CMK (cell line): ENCODE measurements around the gene EIPR1.
"Not testable (repeated sequence)": the region's sequence is repeated elsewhere in the genome, so short reads cannot be mapped to it uniquely, and the experiment has no call there.

Experiments used
- DNase-seq: peaks from one replicate; pipeline ENCODE4 v3.0.0-alpha.2; 2010; ENCODE audit warnings: low read depth

Gene EIPR1

DNA sequence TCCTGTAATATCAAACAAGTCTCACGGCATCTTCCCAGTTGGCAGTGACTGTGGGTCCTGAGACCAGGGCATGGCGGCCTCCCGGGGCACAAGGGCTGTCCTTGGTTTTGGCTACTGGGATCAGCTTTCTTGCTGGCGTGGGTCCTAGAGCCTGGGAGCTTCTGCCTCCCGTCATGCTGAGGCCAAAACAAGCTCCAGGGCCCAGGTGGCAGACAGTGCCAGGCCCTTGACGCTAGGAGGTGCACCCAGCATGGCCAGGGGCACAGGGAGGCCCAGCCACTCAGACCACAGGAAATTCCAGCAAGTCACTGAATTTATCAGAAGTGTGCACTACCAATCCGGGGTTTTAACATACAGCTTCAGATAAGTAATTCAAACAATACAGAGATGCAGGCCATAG lies 184.7 kb downstream of the EIPR1 start:
- no peak for DNase-seq

DNA sequence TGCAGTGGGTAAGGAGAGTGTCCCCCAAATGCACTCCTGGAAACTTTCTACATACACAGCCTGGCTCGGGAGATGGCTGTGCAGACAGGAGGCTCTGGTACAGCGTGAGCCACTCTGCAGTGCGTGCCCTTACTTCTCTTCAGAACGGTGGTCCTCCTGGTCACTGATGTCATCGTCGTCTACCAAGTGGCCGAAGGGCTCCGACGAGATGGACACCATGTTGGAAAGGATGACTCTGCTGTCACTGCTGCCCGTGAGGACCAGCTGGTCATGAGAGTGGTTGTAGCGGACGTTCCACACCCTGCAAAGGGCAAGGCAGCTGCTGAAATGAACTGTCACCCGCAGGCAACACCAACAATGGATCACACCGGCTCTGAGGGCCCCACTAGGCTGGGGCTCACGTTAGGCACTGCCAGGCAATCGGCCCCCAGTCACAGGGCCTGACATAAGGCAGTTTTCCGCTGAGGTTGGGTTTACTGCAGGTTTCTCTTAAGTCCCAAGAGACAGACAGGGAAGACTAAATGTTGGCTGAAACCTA lies 185.3 kb downstream of the EIPR1 start:
- DNase-seq = no peak

GRCh38 chr2:3189961-3190360 lies 187.7 kb downstream of the EIPR1 start:
- DNase-seq = no peak

DNA sequence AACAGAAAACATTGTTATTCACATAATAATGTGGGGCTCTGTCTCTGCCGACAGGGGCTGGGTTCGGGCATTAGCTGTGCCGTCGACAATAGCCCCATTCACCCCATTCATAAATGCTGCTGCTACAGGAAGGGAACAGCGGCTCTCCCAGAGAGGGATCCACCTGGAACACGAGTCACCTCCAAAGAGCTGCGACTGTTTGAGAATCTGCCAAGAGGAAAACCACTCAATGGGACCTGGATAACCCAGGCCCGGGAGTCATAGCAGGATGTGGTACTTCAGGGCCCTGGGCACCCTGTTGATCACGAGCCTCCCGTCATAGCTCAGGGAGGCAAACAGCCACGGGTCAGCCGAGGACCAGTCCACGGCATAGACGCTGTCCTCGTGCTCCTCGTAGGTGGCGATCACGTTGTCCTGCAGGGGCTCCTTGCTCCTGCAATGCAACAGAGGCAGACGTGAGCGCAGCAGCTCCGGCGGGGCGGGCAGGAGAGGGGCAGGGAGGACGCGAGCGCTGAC lies 188.5 kb downstream of the EIPR1 start:
- no peak for DNase-seq

DNA sequence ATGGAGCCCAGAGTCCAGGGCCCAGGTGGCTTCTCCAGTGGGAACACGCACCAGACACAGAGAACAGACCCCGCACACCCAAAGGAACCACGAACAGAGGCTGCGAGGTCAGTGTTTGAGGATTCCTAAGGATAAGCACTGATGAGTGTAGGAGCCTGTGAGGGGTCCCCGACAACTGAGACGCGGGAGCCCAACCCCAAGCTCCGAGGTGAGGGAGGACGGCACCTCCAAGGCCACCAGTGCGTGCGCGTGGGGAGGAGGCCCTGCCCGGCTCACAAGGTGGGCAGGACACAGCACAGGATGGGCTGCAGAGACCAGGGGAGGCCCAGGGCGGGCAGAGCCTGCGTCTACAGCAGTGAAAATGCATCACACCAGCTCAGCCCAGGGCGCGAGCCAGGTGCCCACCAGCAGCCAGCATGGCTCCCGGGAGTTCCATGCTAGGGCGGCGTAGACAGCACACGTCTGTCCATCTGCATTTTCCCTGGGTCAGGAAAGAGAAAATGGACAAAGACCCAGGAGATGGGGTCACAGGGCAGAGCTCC lies 189.1 kb downstream of the EIPR1 start:
- no peak for DNase-seq

GRCh38 chr2:3187467-3187866 lies 190.2 kb downstream of the EIPR1 start:
- no peak for DNase-seq

GRCh38 chr2:3186766-3187165 lies 190.9 kb downstream of the EIPR1 start:
- no peak for DNase-seq

GRCh38 chr2:3185910-3186309 lies 191.7 kb downstream of the EIPR1 start:
- DNase-seq = no peak

- no peak for DNase-seq
These were observed 192.4 kb downstream of the EIPR1 start for GRCh38 chr2:3185256-3185655.

DNA sequence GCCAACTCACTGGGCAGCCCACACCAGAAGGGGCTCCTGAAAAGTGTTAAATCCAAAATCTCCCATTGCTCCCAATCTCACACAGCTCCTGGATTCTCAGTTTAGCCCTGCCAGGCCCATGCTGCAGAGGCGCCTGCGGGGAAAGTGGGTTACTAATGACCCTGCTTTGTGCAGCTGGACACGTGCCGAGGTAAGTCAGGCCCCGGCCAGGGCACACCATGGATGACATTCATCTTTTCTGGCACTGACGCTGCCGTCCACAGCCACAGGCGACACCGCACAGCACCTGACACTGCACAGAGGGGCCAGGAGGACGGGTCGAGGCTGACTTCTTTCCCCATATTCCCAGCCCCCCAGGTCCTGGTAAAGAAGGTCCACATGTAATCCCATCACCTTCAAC lies 193.5 kb downstream of the EIPR1 start:
- DNase-seq = no peak

- DNase-seq = no peak
These were observed 193.9 kb downstream of the EIPR1 start for GRCh38 chr2:3183766-3184165.

GRCh38 chr2:3182848-3183247 lies 194.8 kb downstream of the EIPR1 start:
- DNase-seq = no peak

GRCh38 chr2:3181416-3182010 lies 196.1 kb downstream of the EIPR1 start:
- DNase-seq = no peak

GRCh38 chr2:3180909-3181221 lies 196.8 kb downstream of the EIPR1 start:
- not testable (repeated sequence) for DNase-seq

GRCh38 chr2:3180082-3180908 lies 197.3 kb downstream of the EIPR1 start:
- no peak for DNase-seq

- DNase-seq = no peak
These were observed 198.0 kb downstream of the EIPR1 start for GRCh38 chr2:3179626-3180025.

DNA sequence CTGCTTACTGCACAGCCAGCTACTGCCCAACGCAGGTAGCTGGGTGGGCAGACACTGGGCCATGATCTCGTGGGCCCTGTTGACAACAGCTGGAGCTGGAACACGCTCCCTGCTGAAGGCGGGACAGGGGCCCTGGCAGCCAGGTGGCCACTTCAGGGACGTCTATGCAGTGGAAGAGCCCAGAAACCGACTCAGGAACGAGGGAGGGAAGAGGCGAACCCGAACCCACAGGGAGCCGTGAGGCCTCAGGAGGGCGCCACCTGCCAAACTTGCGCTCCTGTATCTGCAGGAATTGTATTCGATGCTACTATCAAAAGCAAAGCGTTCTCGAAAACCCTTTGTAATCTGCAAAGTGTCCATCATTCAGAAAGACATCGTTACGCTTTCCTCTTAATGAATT lies 198.4 kb downstream of the EIPR1 start:
- no peak for DNase-seq

DNA sequence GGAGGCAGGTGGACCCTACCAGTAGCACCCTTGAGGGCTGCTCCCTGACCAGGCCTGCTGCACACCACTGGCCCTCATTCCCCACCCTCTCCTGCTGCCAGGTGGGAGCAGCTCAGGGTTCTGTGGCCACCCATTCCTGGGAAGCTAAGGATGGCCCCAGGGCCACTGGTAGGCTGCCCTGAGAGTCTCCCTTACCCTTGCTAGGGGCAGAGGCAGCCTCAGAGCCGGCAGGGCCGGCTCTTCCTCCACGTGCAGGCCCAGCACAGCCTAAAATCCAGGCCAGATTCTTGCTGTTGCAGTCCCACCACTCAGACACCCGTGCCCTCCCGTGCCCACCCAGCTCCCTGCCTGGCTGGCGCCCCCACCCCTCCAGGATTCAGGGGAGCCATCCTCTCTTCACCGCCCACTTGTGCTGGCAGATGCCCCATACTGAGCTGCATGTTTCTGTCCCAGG lies 199.0 kb downstream of the EIPR1 start:
- no peak for DNase-seq

- no peak for DNase-seq
These were observed 199.6 kb downstream of the EIPR1 start for GRCh38 chr2:3177891-3178577.

DNA sequence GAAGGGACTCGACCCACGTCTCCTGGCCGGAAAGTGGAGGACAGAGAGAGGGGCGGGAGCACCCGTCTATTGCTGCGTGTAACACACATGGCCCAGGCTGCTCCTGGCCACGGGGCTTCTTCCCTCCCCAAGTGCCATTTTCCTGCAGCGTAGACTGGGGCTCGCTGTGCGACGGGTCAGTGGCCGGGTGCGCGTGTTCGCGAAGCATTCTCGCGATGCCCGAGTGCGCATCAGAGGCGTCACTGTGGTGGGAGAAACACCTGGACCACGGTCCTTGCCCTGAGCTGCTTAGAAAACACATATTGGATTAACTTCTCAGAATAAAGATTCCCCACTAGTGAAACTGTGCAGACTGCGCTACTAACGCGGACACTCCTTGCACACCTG lies 200.8 kb downstream of the EIPR1 start:
- no peak for DNase-seq

GRCh38 chr2:3176071-3176868 lies 201.3 kb downstream of the EIPR1 start:
- DNase-seq = no peak

DNA sequence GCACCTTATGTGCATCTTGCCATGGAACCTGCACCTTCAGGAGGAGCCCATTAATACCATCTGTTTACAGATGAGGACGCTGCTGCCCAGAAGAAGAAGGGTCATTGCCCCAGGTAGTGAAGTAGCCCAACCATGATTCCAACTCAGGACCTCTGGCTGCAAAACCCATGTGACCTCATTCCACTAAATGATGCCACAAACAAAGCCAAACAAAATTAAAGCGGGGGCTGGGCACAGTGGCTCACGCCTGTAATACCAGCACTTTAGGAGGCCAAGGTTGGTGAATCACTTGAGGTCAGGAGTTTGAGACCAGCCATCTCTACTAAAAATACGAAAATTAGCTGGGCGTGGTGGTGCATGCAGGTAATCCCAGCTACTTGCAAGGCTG lies 202.1 kb downstream of the EIPR1 start:
- no peak for DNase-seq
